ENCODE measurements around the gene SEMA6B.

DNA sequence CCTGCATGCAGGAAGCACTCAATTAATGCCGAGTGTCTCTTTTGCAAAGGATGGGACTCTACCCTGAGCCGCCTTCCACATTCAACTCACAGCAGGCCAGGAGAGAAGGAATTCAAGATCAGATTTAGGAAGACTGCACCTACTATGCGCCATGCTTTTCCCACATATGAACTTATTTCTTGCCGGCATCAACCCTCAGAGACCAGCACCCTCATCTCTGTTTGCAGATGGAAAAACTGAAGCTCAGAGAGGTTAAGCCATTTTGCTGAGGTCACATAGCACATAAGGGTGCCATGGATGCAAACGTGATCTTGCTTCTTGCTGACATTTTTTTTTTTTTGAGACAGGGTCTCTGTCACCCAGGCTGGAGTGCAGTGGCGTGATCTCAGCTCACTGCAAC is 14.2 kb upstream of the SEMA6B start:
- no peak for TF ChIP-seq SAP30 (IDR thresholded peaks at IDR 0.05; ENCODE audit: insufficient read depth, insufficient replicate concordance, low read length)
- no peak for TF ChIP-seq EP300 (IDR thresholded peaks at IDR 0.05; ENCODE audit: borderline replicate concordance in 1 of 2, low read depth in 2 of 2, low read length in 2 of 2)

All from H1 (cell line).